ENCODE results near the gene SHC2. TPM values are rescaled to one million over a fixed set of nuclear protein-coding genes. Genes with fewer than 3 reads are reported as not detected.

Gene SHC2
- total and polyA plus RNA-seq, 2 donors (not counting 1 experiment from before 2014, with no cell fraction given): 0.02 to 2.5 TPM

- H3K9me3 ChIP-seq (ENCODE audit: control insufficient read depth, insufficient read depth, low read depth, low read length): no peaks in the 10 kb centered on the region
- TF ChIP-seq CTCF (conservative IDR thresholded peaks at IDR 0.05 in 1 of 2, IDR thresholded peaks at IDR 0.05 in 1 of 2; ENCODE audit: low read depth in 1 of 2, low read length in 2 of 2): no peak
- no peak for TF ChIP-seq EZH2 (IDR thresholded peaks at IDR 0.05; ENCODE audit: low read length, missing control alignments)
- no peak overlapping the region for H3K27ac ChIP-seq (ENCODE audit: insufficient read depth, low read length)
- no peak overlapping the region for H2AFZ ChIP-seq (ENCODE audit: low read length)
- no peaks in the 10 kb centered on the region for H3K27me3 ChIP-seq (ENCODE audit: control insufficient read depth, insufficient read depth, low read length)
- no peaks in the 10 kb centered on the region for H3K4me1 ChIP-seq (ENCODE audit: control insufficient read depth, extremely low read depth, insufficient read depth, low read length)
- H3K4me2 ChIP-seq (ENCODE audit: extremely low read depth, insufficient read depth, low read length): no peak overlapping the region
- no peak for DNase-seq (ENCODE audit: low read depth in 2 of 2)
- no peak overlapping the region for H3K4me3 ChIP-seq (replicated peaks in 1 of 4; ENCODE audit: control extremely low read depth in 1 of 4, insufficient read depth in 1 of 4, low read depth in 3 of 4, low read length in 4 of 4)
- no peak overlapping the region for H3K9ac ChIP-seq (ENCODE audit: insufficient read depth, low read length)
- H4K20me1 ChIP-seq (ENCODE audit: control insufficient read depth, extremely low read depth, insufficient read depth, low read length): no peaks in the 10 kb centered on the region
- H3K79me2 ChIP-seq (ENCODE audit: control insufficient read depth, insufficient read depth, low read length): no peaks in the 10 kb centered on the region
- H3K36me3 ChIP-seq (ENCODE audit: control insufficient read depth, insufficient read depth, low read length): no peaks in the 10 kb centered on the region
Measured at GRCh38 chr19:422213-422916, 38.5 kb downstream of the SHC2 start.

GRCh38 chr19:419721-420515, 40.9 kb downstream of the SHC2 start:
- H3K4me1 ChIP-seq (ENCODE audit: control insufficient read depth, extremely low read depth, insufficient read depth, low read length): no peaks in the 10 kb centered on the region
- TF ChIP-seq CTCF (conservative IDR thresholded peaks at IDR 0.05 in 1 of 2, IDR thresholded peaks at IDR 0.05 in 1 of 2; ENCODE audit: low read depth in 1 of 2, low read length in 2 of 2) (no peak), EZH2 (IDR thresholded peaks at IDR 0.05; ENCODE audit: low read length, missing control alignments) (no peak)
- H3K27ac ChIP-seq (ENCODE audit: insufficient read depth, low read length): no peak overlapping the region
- no peak overlapping the region for H3K9ac ChIP-seq (ENCODE audit: insufficient read depth, low read length)
- H3K79me2 ChIP-seq (ENCODE audit: control insufficient read depth, insufficient read depth, low read length): no peaks in the 10 kb centered on the region
- H3K27me3 ChIP-seq (ENCODE audit: control insufficient read depth, insufficient read depth, low read length): no peaks in the 10 kb centered on the region
- no peak overlapping the region for H3K4me3 ChIP-seq (replicated peaks in 1 of 4; ENCODE audit: control extremely low read depth in 1 of 4, insufficient read depth in 1 of 4, low read depth in 3 of 4, low read length in 4 of 4)
- H2AFZ ChIP-seq (ENCODE audit: low read length): no peak overlapping the region
- no peak for DNase-seq (ENCODE audit: low read depth in 2 of 2)
- no peaks in the 10 kb centered on the region for H3K36me3 ChIP-seq (ENCODE audit: control insufficient read depth, insufficient read depth, low read length)
- no peaks in the 10 kb centered on the region for H3K9me3 ChIP-seq (ENCODE audit: control insufficient read depth, insufficient read depth, low read depth, low read length)
- no peaks in the 10 kb centered on the region for H4K20me1 ChIP-seq (ENCODE audit: control insufficient read depth, extremely low read depth, insufficient read depth, low read length)
- no peak overlapping the region for H3K4me2 ChIP-seq (ENCODE audit: extremely low read depth, insufficient read depth, low read length)

GRCh38 chr19:418761-419671, 41.8 kb downstream of the SHC2 start:
- Histone ChIP-seq H3K79me2 (ENCODE audit: control insufficient read depth, insufficient read depth, low read length) (no peaks in the 10 kb centered on the region), H3K27ac (ENCODE audit: insufficient read depth, low read length) (no peak overlapping the region), H3K27me3 (ENCODE audit: control insufficient read depth, insufficient read depth, low read length) (no peaks in the 10 kb centered on the region), H3K4me1 (ENCODE audit: control insufficient read depth, extremely low read depth, insufficient read depth, low read length) (no peaks in the 10 kb centered on the region), H3K9ac (ENCODE audit: insufficient read depth, low read length) (no peak overlapping the region), H3K4me2 (ENCODE audit: extremely low read depth, insufficient read depth, low read length) (no peak overlapping the region), H4K20me1 (ENCODE audit: control insufficient read depth, extremely low read depth, insufficient read depth, low read length) (no peaks in the 10 kb centered on the region), H3K9me3 (ENCODE audit: control insufficient read depth, insufficient read depth, low read depth, low read length) (no peaks in the 10 kb centered on the region), H3K36me3 (ENCODE audit: control insufficient read depth, insufficient read depth, low read length) (no peaks in the 10 kb centered on the region), H2AFZ (ENCODE audit: low read length) (no peak overlapping the region), H3K4me3 (replicated peaks in 1 of 4; ENCODE audit: control extremely low read depth in 1 of 4, insufficient read depth in 1 of 4, low read depth in 3 of 4, low read length in 4 of 4) (no peak overlapping the region)
- no peak for DNase-seq (ENCODE audit: low read depth in 2 of 2)
- no peak for TF ChIP-seq EZH2 (IDR thresholded peaks at IDR 0.05; ENCODE audit: low read length, missing control alignments)
- TF ChIP-seq CTCF (conservative IDR thresholded peaks at IDR 0.05 in 1 of 2, IDR thresholded peaks at IDR 0.05 in 1 of 2; ENCODE audit: low read depth in 1 of 2, low read length in 2 of 2): no peak
